T-helper 2 cell treated with Interferon-gamma antibody and Interleukin-4, amounts not matched to agents 100 ng/mL and 5 ng/mL, for 36 hours (primary cell): ENCODE measurements around the gene PRDM15. TPM values are rescaled to one million over a fixed set of nuclear protein-coding genes. Genes with fewer than 3 reads are reported as not detected.

Source experiments
- intact Hi-C: fragments of 100-400 bp; cut with micrococcal nuclease; formaldehyde crosslinking; loops from one replicate; pipeline ENCODE4 v1.15.1; 2023
- total RNA-seq: library from RNA; stranded (reverse); gene quantifications from 2 replicates; pipeline ENCODE4 v1.2.3, GENCODE V29; 2022

Gene PRDM15
- total RNA-seq, 1 donor from 2014 or later: 11.8 TPM

GRCh38 chr21:41767606-41768436 is 111.3 kb downstream of the PRDM15 start:
- intact Hi-C loops: no loop called here

- intact Hi-C loops: no loop called here
These were observed 112.1 kb downstream of the PRDM15 start, which contains the start of gene RIPK4 for GRCh38 chr21:41766883-41767605. RIPK4 (minus strand) TSS chr21:41767052; CDS start chr21:41767041, 11 bp downstream.

- intact Hi-C loops: no loop called here
These were observed 112.9 kb downstream of the PRDM15 start for GRCh38 chr21:41765973-41766882.

- intact Hi-C loops: no loop called here
These were observed 113.7 kb downstream of the PRDM15 start for GRCh38 chr21:41765420-41765821.

GRCh38 chr21:41764558-41765419 is 114.4 kb downstream of the PRDM15 start:
- intact Hi-C loops: no loop called here

- intact Hi-C loops: no loop called here
These were observed 115.1 kb downstream of the PRDM15 start for GRCh38 chr21:41763996-41764395.

GRCh38 chr21:41763398-41763931 is 115.7 kb downstream of the PRDM15 start:
- intact Hi-C loops: no loop called here

- intact Hi-C loops: no loop called here
These were observed 116.4 kb downstream of the PRDM15 start for GRCh38 chr21:41762753-41763152.

GRCh38 chr21:41761934-41762635 is 117.1 kb downstream of the PRDM15 start:
- intact Hi-C loops: no loop called here

GRCh38 chr21:41761211-41761933 is 117.8 kb downstream of the PRDM15 start:
- intact Hi-C loops: no loop called here

GRCh38 chr21:41760411-41760810 is 118.7 kb downstream of the PRDM15 start:
- intact Hi-C loops: no loop called here

- intact Hi-C loops: no loop called here
These were observed 119.2 kb downstream of the PRDM15 start for GRCh38 chr21:41759926-41760325.

GRCh38 chr21:41759214-41759840 is 119.8 kb downstream of the PRDM15 start:
- intact Hi-C loops: no loop called here

- intact Hi-C loops: no loop called here
These were observed 120.6 kb downstream of the PRDM15 start for GRCh38 chr21:41758550-41758949.

- intact Hi-C loops: no loop called here
These were observed 123.0 kb downstream of the PRDM15 start for GRCh38 chr21:41755934-41756773.

GRCh38 chr21:41755258-41755933 is 123.7 kb downstream of the PRDM15 start:
- intact Hi-C loops: no loop called here

GRCh38 chr21:41754479-41754891 is 124.7 kb downstream of the PRDM15 start:
- intact Hi-C loops: no loop called here
